HCT116 (cell line): ENCODE measurements around the gene CPLX3. TPM values are rescaled to one million over a fixed set of nuclear protein-coding genes. Genes with fewer than 3 reads are reported as not detected.

Experiments used
- ATAC-seq: fragments of 200-7000 bp; cut with Tn5 transposase; 2 replicates; pipeline ENCODE4 v1.9.1; 2020; ENCODE audit warnings: mild to moderate bottlenecking, moderate library complexity
- BruUV-seq: library from RNA; stranded (reverse); fragments of 400-500 nt; replicated peaks from 2 replicates; lab custom pipeline; 2021; lab: Mats Ljungman, UMichigan
- CTCF ChIA-PET: fragments of 300-600 bp; sonication (Branson Sonifier 250); formaldehyde crosslinking; loops from one replicate; lab custom pipeline; 2021; ENCODE audit warnings: antibody characterized with exemption; lab: Charles Lee
- POLR2A ChIA-PET: fragments of 300-600, 350-600 bp; sonication (Branson Sonifier 250); formaldehyde crosslinking; loops from one replicate; lab custom pipeline; 2021; ENCODE audit warnings: antibody characterized with exemption; lab: Charles Lee
- RAD21 ChIA-PET, 2 experiments: fragments of 300-600 bp; sonication (Branson Sonifier 250); formaldehyde crosslinking; loops; one replicate each; lab custom pipeline; 2023; ENCODE audit warnings: low total read pairs in 2 of 2; ENCODE audit not compliant: uncharacterized antibody in 2 of 2, unreplicated experiment in 2 of 2, low non-redundant PET in 1 of 2; lab: Charles Lee
- DNase-seq: peaks from one replicate; pipeline ENCODE4 v3.0.0-alpha.2; 2010; ENCODE audit warnings: low read depth, low spot score
- H2AFZ ChIP-seq: fragments of 200-600 bp; shearing (Covaris generic), sonication (generic); 2 replicates; pipeline ENCODE4 v1.6.1; 2017; ENCODE audit warnings: low read depth, mixed run types, mixed read lengths, antibody characterized with exemption, low read length; ENCODE audit not compliant: poor library complexity, severe bottlenecking
- H3K27ac ChIP-seq: 2 replicates; pipeline ENCODE4 v1.5.1; 2012; ENCODE audit warnings: low read depth, low read length
- H3K27me3 ChIP-seq: fragments of 200-600 bp; sonication (generic); 2 replicates; pipeline ENCODE4 v1.6.1; 2016; ENCODE audit warnings: mixed run types, low read length, mixed read lengths; ENCODE audit not compliant: insufficient read depth
- H3K36me3 ChIP-seq, 2 experiments: fragments of 200-500 bp in 1 of 2; fragments of 200-600 bp in 1 of 2; sonication (Bioruptor generic) in 1 of 2; sonication (generic) in 1 of 2; 2 replicates each; pipeline versions ENCODE4 v1.5.1 to v1.6.1; 2014 to 2016; ENCODE audit warnings: low read length in 2 of 2, inconsistent platforms in 1 of 2, mixed read lengths in 1 of 2, mixed run types in 1 of 2; ENCODE audit not compliant: insufficient read depth in 2 of 2, control insufficient read depth in 1 of 2
- H3K4me1 ChIP-seq, 2 experiments: fragments of 200-600 bp in 1 of 2; sonication (generic) in 1 of 2; 2 replicates each; pipeline versions ENCODE4 v1.5.1 to v1.6.1; 2012 to 2017; ENCODE audit warnings: low read length in 2 of 2, inconsistent platforms in 1 of 2, mild to moderate bottlenecking in 1 of 2, mixed read lengths in 1 of 2, mixed run types in 1 of 2, moderate library complexity in 1 of 2; ENCODE audit not compliant: insufficient read depth in 2 of 2, control insufficient read depth in 1 of 2
- H3K4me2 ChIP-seq: fragments of 200-600 bp; sonication (generic); 2 replicates; pipeline ENCODE4 v1.6.1; 2017; ENCODE audit warnings: mixed run types, low read length, mixed read lengths
- H3K4me3 ChIP-seq, 2 experiments: fragments of 200-600 bp in 1 of 2; sonication (generic) in 1 of 2; replicated peaks in 1 of 2; 2 replicates each; pipeline ENCODE4 v1.5.1; 2011 to 2016; ENCODE audit warnings: low read length in 2 of 2, control low read depth in 1 of 2, low read depth in 1 of 2, mild to moderate bottlenecking in 1 of 2, mixed read lengths in 1 of 2, mixed run types in 1 of 2
- H3K79me2 ChIP-seq: fragments of 200-600 bp; sonication (generic); 2 replicates; pipeline ENCODE4 v1.6.1; 2017; ENCODE audit warnings: mild to moderate bottlenecking, mixed run types, low read length, moderate library complexity, mixed read lengths; ENCODE audit not compliant: insufficient read depth
- H3K9ac ChIP-seq: fragments of 200-600 bp; sonication (generic); 2 replicates; pipeline ENCODE4 v1.6.1; 2016; ENCODE audit warnings: low read length, mixed read lengths
- H3K9me2 ChIP-seq: fragments of 200-600 bp; sonication (generic), shearing (Covaris generic); 2 replicates; pipeline ENCODE4 v1.6.1; 2017; ENCODE audit warnings: mixed run types, mild to moderate bottlenecking, moderate library complexity; ENCODE audit not compliant: insufficient read depth
- H3K9me3 ChIP-seq, 2 experiments: fragments of 200-500 bp in 1 of 2; fragments of 200-600 bp in 1 of 2; sonication (Bioruptor generic) in 1 of 2; sonication (generic) in 1 of 2; 2 replicates each; pipeline ENCODE4 v1.6.1; 2014 to 2017; ENCODE audit warnings: low read length in 2 of 2, mixed read lengths in 2 of 2, inconsistent platforms in 1 of 2, low read depth in 1 of 2, mild to moderate bottlenecking in 1 of 2, mixed run types in 1 of 2, moderate library complexity in 1 of 2; ENCODE audit not compliant: control insufficient read depth in 1 of 2, insufficient read depth in 1 of 2
- H4K20me1 ChIP-seq: fragments of 200-600 bp; sonication (generic), shearing (Covaris generic); 2 replicates; pipeline ENCODE4 v1.6.1; 2017; ENCODE audit warnings: mixed run types, mild to moderate bottlenecking, moderate library complexity; ENCODE audit not compliant: insufficient read depth
- EZH2 ChIP-seq: fragments of 200-600 bp; sonication (generic); IDR thresholded peaks from 2 replicates; pipeline ENCODE4 v1.6.1; 2017; ENCODE audit warnings: antibody characterized with exemption, mixed run types
- EZH2phosphoT487 ChIP-seq: fragments of 200-600 bp; IDR thresholded peaks from 2 replicates; pipeline ENCODE4 v1.6.1; 2018; ENCODE audit warnings: antibody characterized with exemption, borderline replicate concordance
- POLR2A ChIP-seq: IDR thresholded peaks from 2 replicates; pipeline ENCODE4 v1.7.0; 2011; ENCODE audit warnings: borderline replicate concordance; ENCODE audit not compliant: insufficient read depth, insufficient read length; ENCODE audit errors: extremely low read depth
- POLR2AphosphoS5 ChIP-seq: IDR thresholded peaks from 2 replicates; pipeline ENCODE4 v1.6.1; 2011; ENCODE audit warnings: mild to moderate bottlenecking, low read depth, low read length, moderate library complexity
- SIN3A ChIP-seq: IDR thresholded peaks from 2 replicates; pipeline ENCODE4 v1.6.1; 2012; ENCODE audit warnings: low read depth
- SP1 ChIP-seq: IDR thresholded peaks from 2 replicates; pipeline ENCODE4 v1.6.1; 2012; ENCODE audit warnings: low read depth
- SRF ChIP-seq: IDR thresholded peaks from 2 replicates; pipeline ENCODE4 v1.6.1; 2012; ENCODE audit warnings: low read depth
- YY1 ChIP-seq: IDR thresholded peaks from 2 replicates; pipeline ENCODE4 v1.6.1; 2011; ENCODE audit warnings: low read length, low read depth, moderate library complexity, mild to moderate bottlenecking; ENCODE audit not compliant: insufficient replicate concordance; ENCODE audit errors: extremely low read depth
- ZFX ChIP-seq: fragments of 450-650 bp; IDR thresholded peaks from 2 replicates; pipeline ENCODE4 v1.6.1; 2017
- intact Hi-C: fragments of 100-400 bp; cut with micrococcal nuclease; formaldehyde crosslinking; loops from 2 replicates; pipeline ENCODE4 v1.10.0; 2022
- total RNA-seq: library from RNA; stranded (reverse); gene quantifications from one replicate; pipeline ENCODE4 v1.2.1, GENCODE V29; 2021; ENCODE audit not compliant: unreplicated experiment
- TF ChIP-seq, protein P1 (sequence below): IDR thresholded peaks from 2 replicates; pipeline ENCODE4 v1.6.1; 2012
- TF ChIP-seq, protein P2 (sequence below): IDR thresholded peaks from 2 replicates; pipeline ENCODE4 v1.6.1; 2011; ENCODE audit warnings: mild to moderate bottlenecking, low read length, moderate library complexity; ENCODE audit not compliant: insufficient replicate concordance; ENCODE audit errors: extremely low read depth
- TF ChIP-seq, protein P3 (sequence below): IDR thresholded peaks from 2 replicates; pipeline ENCODE4 v1.6.1; 2012

The CPLX3 gene
- total RNA-seq, 1 experiment from 2014 or later = not detected

DNA sequence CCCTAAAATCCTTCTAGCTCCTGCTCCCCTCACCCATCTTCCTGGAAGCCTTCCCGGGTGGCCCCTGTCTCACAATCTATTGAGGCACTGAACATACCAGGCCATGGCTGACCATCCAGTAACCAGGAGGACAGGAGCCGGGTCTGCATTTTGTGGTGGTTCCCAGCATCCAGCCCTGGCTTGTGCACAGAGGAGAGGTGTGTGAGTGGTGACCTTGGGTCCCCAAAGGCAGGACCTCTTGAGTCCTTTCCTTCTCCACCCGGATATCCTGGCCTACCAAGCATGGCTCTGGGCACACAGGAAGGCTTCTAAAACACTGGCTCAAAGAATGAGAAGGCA is 36.7 kb upstream of the CPLX3 start:
- Histone ChIP-seq H3K9me3 (no peaks in the 10 kb centered on the region), H2AFZ (no peak overlapping the region), H4K20me1 (peaks cover 12% of the 10 kb centered on the region; the same call in 1 of the 2 replicates), H3K4me3 (no peak overlapping the region), H3K4me1 (peaks cover 11 to 30% of the 10 kb centered on the region in 2 experiments), H3K9ac (no peak overlapping the region), H3K27me3 (no peaks in the 10 kb centered on the region), H3K9me2 (no peaks in the 10 kb centered on the region), H3K27ac (0 out of 2 replicates have a peak overlapping the region, but pooled peaks have one; percentile 21), H3K36me3 (peaks cover 0 to 1% of the 10 kb centered on the region in 2 experiments; a peak in 3 of 4 replicates), H3K4me2 (no peak overlapping the region), H3K79me2 (peaks cover 88% of the 10 kb centered on the region)
- intact Hi-C loops = loop anchor here (10.0 kb wide), 1 partner anchor 415 kb away; the partner anchor contains the start of gene C15orf39
- no TSS peak for BruUV-seq
- CTCF ChIA-PET = interaction anchor here (1.0 kb wide), 1 partner anchor 19 kb away, joined by 3 read pairs; no protein-coding TSS in a partner anchor
- ATAC-seq = no peak
- no peak for DNase-seq
- POLR2A ChIA-PET = no interaction called here
- RAD21 ChIA-PET = no interaction called here
- TF ChIP-seq ZFX (no peak), SP1 (no peak), POLR2AphosphoS5 (no peak), SIN3A (no peak), EZH2 (no peak), SRF (no peak), YY1 (no peak), EZH2phosphoT487 (no peak), POLR2A (no peak)
- TF ChIP-seq, protein P1, sequence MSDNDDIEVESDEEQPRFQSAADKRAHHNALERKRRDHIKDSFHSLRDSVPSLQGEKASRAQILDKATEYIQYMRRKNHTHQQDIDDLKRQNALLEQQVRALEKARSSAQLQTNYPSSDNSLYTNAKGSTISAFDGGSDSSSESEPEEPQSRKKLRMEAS = no peak
- TF ChIP-seq, protein P2, sequence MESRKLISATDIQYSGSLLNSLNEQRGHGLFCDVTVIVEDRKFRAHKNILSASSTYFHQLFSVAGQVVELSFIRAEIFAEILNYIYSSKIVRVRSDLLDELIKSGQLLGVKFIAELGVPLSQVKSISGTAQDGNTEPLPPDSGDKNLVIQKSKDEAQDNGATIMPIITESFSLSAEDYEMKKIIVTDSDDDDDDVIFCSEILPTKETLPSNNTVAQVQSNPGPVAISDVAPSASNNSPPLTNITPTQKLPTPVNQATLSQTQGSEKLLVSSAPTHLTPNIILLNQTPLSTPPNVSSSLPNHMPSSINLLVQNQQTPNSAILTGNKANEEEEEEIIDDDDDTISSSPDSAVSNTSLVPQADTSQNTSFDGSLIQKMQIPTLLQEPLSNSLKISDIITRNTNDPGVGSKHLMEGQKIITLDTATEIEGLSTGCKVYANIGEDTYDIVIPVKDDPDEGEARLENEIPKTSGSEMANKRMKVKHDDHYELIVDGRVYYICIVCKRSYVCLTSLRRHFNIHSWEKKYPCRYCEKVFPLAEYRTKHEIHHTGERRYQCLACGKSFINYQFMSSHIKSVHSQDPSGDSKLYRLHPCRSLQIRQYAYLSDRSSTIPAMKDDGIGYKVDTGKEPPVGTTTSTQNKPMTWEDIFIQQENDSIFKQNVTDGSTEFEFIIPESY = no peak
- TF ChIP-seq, protein P3, sequence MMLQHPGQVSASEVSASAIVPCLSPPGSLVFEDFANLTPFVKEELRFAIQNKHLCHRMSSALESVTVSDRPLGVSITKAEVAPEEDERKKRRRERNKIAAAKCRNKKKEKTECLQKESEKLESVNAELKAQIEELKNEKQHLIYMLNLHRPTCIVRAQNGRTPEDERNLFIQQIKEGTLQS = no peak
